ENCODE data around the gene TMPRSS12. TPM values are rescaled to one million over a fixed set of nuclear protein-coding genes. Genes with fewer than 3 reads are reported as not detected.
"Not testable (repeated sequence)": the region's sequence is repeated elsewhere in the genome, so short reads cannot be mapped to it uniquely, and the experiment has no call there.

TMPRSS12 gene
- total and polyA plus RNA-seq, 10 donors, result not detected

GRCh38 chr12:50888666-50889065, 45.9 kb downstream of the TMPRSS12 start:
- Histone ChIP-seq H3K4me1 (no peaks in the 10 kb centered on the region), H3K27ac (no peak overlapping the region), H3K36me3 (no peaks in the 10 kb centered on the region), H3K27me3 (replicated peaks in 1 of 7) (no peaks in the 10 kb centered on the region), H3K4me3 (no peak overlapping the region), H3K9me3 (peaks cover 0 to 2% (median 0%) of the 10 kb centered on the region in 8 donors)
- TF ChIP-seq POLR2A (IDR thresholded peaks at IDR 0.05) (no peak), POLR2AphosphoS5 (IDR thresholded peaks at IDR 0.05) (no peak)
- TF ChIP-seq, protein P1, sequence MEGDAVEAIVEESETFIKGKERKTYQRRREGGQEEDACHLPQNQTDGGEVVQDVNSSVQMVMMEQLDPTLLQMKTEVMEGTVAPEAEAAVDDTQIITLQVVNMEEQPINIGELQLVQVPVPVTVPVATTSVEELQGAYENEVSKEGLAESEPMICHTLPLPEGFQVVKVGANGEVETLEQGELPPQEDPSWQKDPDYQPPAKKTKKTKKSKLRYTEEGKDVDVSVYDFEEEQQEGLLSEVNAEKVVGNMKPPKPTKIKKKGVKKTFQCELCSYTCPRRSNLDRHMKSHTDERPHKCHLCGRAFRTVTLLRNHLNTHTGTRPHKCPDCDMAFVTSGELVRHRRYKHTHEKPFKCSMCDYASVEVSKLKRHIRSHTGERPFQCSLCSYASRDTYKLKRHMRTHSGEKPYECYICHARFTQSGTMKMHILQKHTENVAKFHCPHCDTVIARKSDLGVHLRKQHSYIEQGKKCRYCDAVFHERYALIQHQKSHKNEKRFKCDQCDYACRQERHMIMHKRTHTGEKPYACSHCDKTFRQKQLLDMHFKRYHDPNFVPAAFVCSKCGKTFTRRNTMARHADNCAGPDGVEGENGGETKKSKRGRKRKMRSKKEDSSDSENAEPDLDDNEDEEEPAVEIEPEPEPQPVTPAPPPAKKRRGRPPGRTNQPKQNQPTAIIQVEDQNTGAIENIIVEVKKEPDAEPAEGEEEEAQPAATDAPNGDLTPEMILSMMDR (IDR thresholded peaks at IDR 0.05 in 8 of 11, conservative IDR thresholded peaks at IDR 0.05 in 3 of 11), result no peak
- no peak for DNase-seq
- WGBS, 5 donors, result 87 to 96% (median 95%) methylated on average over 2 of the region's 2 CpGs
- intact Hi-C loops (cut with DNase I; ENCODE audit: low total_unique reads), result no loop called here

GRCh38 chr12:50894241-50894640, 51.5 kb downstream of the TMPRSS12 start:
- 65 to 84% (median 71%) methylated on average over 3 of the region's 3 CpGs for WGBS, 5 donors
- intact Hi-C loops (cut with DNase I; ENCODE audit: low total_unique reads), result no loop called here
- no peak overlapping the region for H3K27ac ChIP-seq
- no peak for DNase-seq
- peaks cover 0 to 14% (median 6%) of the 10 kb centered on the region in 8 donors for H3K9me3 ChIP-seq
- H3K4me1 ChIP-seq, result no peaks in the 10 kb centered on the region
- TF ChIP-seq POLR2A (IDR thresholded peaks at IDR 0.05) (no peak), POLR2AphosphoS5 (IDR thresholded peaks at IDR 0.05) (no peak)
- TF ChIP-seq, protein P1 (IDR thresholded peaks at IDR 0.05 in 8 of 11, conservative IDR thresholded peaks at IDR 0.05 in 3 of 11), result no peak
- no peaks in the 10 kb centered on the region for H3K27me3 ChIP-seq (replicated peaks in 1 of 7)
- no peaks in the 10 kb centered on the region for H3K36me3 ChIP-seq
- H3K4me3 ChIP-seq, result no peak overlapping the region

- 80 to 90% (median 82%) methylated on average over 2 to 4 of the region's 4 CpGs for WGBS, 5 donors
- DNase-seq, result no peak
- no peaks in the 10 kb centered on the region for H3K36me3 ChIP-seq
- H3K4me1 ChIP-seq, result no peaks in the 10 kb centered on the region
- no peak overlapping the region for H3K27ac ChIP-seq
- H3K27me3 ChIP-seq (replicated peaks in 1 of 7), result no peaks in the 10 kb centered on the region
- H3K9me3 ChIP-seq, result peaks cover 0 to 15% (median 6%) of the 10 kb centered on the region in 8 donors
- no peak overlapping the region for H3K4me3 ChIP-seq
- intact Hi-C loops (cut with DNase I; ENCODE audit: low total_unique reads), result no loop called here
- TF ChIP-seq, protein P1 (IDR thresholded peaks at IDR 0.05 in 8 of 11, conservative IDR thresholded peaks at IDR 0.05 in 3 of 11), result no peak
- TF ChIP-seq POLR2A (IDR thresholded peaks at IDR 0.05) (no peak), POLR2AphosphoS5 (IDR thresholded peaks at IDR 0.05) (no peak)
Observed at GRCh38 chr12:50901685-50902113, 59.0 kb downstream of the TMPRSS12 start.

- WGBS, 5 donors, result 85 to 94% (median 89%) methylated on average over 5 of the region's 5 CpGs
- H3K4me3 ChIP-seq; H3K27ac ChIP-seq; H3K36me3 ChIP-seq; H3K27me3 ChIP-seq (replicated peaks in 1 of 7); DNase-seq; intact Hi-C loops (cut with DNase I; ENCODE audit: low total_unique reads); H3K4me1 ChIP-seq: not testable (repeated sequence)
- peaks cover 0 to 27% (median 23%) of the 10 kb centered on the region in 8 donors for H3K9me3 ChIP-seq
Observed at GRCh38 chr12:50908479-50908878, 65.8 kb downstream of the TMPRSS12 start.

- peaks cover 0 to 66% (median 57%) of the 10 kb centered on the region in 8 donors for H3K9me3 ChIP-seq
- H3K27ac ChIP-seq; H3K27me3 ChIP-seq (replicated peaks in 1 of 7); H3K36me3 ChIP-seq; H3K4me1 ChIP-seq; intact Hi-C loops (cut with DNase I; ENCODE audit: low total_unique reads); H3K4me3 ChIP-seq; DNase-seq: not testable (repeated sequence)
- 88 to 94% (median 90%) methylated on average over 6 of the region's 6 CpGs for WGBS, 5 donors
Observed at GRCh38 chr12:50912361-50912760, 69.6 kb downstream of the TMPRSS12 start.

Data from spleen (tissue), 11 donors.